ENCODE data around the gene TWNK.
A peak's percentile ranks its signal among the peaks of the same experiment; 100 is the strongest.
"Not testable (repeated sequence)": the region's sequence is repeated elsewhere in the genome, so short reads cannot be mapped to it uniquely, and the experiment has no call there.

Gene TWNK

DNA sequence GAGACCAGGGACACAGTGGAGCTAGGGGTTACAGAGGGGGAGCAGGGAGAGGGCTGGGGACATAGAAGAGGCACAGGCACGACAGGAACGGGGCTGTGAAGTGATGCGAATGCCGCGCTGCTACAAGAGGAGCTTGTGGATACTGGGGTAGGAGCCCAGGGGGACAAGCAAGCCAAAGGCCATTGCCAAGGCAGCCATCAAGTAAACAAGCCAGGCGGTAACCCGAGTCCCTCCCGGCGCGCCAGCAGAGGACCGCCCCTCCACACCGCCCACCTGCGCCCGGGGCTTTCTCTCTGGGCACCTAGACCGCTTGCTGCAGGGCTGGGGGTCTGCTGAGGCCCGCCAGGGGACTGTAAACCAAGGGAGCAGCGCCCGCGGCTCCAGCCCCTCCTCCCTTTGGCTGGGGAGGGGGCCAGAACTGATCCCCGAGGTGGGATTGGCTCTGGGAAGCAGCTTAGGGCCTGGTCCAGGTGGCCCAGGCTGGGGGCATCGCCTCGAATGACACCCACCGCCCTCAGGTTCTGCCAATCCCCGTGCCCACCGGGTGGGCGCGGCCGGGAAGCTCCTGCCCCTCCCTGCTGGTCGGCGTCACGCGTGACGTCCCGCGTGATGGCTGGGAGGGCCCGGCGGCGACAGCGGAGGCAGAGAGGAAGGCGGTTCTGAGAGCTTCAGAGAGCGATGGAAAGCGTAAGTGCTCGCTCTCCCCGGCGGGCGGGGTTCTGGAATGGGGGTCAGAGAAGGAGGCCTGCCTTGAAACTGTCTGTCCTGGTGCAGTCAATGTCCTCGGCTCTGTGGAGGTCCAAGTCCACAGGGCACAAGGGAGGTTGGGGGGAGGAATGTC lies 44.7 kb downstream of the TWNK start:
- DNase-seq: peak; percentile 2 to 55

DNA sequence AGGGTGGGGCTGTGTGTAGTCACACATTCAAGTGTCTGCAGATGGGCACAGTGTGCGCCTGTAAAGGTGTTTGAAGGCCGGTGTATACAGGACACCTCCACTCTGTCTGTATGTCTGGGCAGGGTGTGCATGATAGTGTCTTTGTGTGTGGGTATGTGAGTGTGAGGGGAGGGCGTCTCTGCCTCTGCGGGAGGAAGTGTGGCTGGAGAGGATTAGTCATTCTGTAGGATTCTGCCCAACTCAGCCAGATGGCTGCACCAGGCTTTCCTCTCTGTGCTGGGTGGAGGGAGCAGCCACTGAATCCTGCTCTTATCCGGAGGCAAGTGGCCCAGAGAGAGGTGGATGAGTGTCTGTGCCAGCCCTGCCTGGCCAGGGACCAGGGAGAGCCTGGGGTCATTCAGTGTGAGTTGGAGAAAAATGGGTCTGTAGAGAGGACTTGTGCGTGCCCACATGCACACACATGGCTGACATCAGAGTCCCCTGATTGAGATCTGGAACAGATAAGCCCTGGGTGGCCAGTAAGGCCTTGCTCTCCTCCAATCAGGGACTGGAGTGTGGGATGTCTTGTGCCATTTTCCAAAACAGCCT lies 45.4 kb downstream of the TWNK start:
- peak; percentile 42 to 72 for DNase-seq

DNA sequence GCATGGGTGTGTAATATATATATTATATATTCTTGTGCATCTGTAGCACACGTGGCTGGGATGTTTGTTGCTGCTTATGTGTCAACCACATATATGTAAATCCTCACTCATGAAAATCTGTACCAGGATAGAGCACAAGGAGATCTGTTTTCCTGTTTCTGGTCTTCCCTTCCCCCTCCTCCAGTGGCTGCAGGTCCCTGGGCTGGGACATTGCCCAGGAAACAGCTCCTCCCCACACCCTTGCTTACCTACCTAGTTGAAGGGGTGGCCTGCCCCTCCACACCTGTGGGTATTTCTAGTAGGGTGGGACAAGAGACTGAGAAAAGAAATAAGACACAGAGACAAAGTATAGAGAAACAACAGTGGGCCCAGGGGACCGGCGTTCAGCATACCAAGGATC lies 45.9 kb downstream of the TWNK start:
- DNase-seq: no peak

DNA sequence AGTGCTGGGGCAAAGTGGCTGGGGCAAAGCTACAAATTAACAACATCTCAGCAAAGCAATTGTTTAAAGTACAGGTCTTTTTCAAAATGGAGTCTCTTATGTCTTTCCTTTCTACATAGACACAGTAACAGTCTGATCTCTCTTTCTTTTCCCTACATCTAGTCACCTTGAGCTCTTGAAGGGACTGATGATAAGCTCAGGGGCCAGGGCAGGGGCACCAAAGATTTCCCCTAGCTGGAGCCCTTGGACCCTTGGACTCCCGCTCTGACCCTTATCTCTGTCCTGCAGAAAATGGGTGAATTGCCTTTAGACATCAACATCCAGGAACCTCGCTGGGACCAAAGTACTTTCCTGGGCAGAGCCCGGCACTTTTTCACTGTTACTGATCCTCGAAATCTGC lies 47.1 kb downstream of the TWNK start:
- not testable (repeated sequence) for DNase-seq

DNA sequence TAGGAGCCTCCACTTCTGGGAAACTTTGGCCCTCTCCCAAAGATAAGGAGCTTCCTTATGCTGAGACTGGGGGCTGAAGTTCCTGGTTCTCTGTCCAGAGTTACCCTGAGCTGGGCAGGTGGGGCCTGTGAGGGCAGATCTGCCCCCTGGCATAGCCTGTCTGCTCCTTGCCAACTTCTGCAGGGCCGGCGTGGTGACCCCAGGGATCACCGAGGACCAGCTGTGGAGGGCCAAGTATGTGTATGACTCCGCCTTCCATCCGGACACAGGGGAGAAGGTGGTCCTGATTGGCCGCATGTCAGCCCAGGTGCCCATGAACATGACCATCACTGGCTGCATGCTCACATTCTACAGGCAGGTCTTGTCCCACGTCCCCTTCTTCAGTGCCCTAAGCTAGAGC lies 48.0 kb downstream of the TWNK start:
- no peak for DNase-seq

DNA sequence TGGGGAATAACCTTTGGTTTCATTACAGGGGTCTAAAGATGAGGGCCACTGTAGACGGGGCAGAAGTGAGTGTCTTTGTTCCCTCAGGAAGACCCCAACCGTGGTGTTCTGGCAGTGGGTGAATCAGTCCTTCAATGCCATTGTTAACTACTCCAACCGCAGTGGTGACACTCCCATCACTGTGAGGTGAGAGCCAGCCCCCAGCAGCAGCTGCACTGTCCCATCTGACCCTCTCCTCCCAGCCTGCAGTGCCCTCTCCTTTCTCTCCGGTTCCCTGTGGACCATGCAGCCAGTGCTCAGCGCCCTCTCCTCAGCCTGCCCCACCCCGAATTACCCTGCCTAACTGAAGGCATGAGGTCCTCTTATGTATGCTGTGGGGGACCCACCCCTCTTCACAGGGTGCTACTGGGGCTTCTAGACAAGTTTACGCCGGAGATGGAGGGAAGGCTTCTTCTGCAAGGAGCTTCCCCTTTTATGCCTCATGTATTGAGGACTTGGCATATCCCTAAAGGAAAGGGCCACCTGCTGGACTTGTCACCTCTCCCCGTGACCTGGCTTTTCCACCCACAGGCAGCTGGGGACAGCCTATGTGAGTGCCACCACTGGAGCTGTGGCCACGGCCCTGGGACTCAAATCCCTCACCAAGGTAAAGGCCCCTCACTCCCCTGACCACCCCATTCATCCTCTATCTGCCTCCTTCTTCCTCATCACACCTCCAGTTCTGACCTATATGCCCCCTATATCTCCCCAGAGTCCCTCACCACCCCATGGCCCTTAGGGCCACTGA lies 48.8 kb downstream of the TWNK start:
- DNase-seq: no peak

DNA sequence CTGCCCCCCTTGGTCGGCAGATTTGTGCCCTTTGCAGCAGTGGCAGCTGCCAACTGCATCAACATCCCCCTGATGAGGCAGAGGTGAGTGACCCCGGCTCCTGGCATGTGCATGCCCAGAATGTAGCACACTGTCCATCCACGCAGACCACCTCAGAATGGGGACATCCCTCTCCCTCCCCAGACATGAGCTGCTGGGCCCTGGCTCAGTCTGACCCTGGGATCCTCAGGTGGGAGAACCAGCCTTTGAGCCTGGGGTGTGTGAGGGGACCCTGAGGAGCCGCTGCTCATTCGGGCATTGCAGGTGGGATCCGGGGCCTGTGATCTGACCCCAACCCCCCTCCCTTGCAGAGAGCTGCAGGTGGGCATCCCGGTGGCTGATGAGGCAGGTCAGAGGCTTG lies 49.4 kb downstream of the TWNK start:
- DNase-seq: no peak

DNA sequence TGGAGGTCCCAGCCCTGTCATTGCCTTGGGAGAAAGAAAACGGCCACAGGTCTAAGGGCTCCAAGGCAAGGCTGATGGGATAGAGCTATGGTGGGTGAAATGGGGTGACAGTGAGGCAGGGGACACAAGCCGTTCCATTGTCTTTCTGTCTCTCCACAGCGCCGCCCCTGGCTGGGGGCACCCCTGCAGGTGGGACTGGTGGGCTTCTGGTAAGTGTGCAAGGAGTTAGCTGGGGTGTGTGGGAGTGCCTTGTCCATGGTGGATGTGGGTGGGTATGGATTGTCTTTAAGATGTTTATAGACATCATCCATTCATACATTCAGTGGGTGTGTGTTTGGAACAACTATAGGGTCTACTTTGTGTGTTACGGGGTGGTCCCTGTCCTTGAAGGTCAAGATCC lies 51.1 kb downstream of the TWNK start:
- DNase-seq: no peak

DNA sequence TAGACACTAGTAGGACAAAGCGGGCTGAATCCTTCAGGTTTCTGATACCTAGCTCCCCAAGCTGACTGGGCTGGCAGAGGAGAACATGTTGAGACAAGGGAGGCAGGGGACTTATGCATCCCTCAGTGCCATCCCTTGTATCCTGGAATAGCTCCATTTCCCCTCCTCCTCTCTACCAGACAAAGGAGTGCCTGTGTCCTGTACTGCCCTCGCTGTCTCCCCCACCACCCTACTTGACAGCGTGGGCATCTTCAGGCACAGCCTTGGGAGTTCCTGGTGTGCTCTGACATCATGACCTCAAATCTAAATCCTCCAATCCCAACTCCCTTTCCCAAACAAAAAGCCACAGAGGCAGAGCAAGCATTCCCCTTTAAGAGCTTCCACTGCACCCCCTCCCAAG lies 52.7 kb downstream of the TWNK start:
- no peak for DNase-seq

DNA sequence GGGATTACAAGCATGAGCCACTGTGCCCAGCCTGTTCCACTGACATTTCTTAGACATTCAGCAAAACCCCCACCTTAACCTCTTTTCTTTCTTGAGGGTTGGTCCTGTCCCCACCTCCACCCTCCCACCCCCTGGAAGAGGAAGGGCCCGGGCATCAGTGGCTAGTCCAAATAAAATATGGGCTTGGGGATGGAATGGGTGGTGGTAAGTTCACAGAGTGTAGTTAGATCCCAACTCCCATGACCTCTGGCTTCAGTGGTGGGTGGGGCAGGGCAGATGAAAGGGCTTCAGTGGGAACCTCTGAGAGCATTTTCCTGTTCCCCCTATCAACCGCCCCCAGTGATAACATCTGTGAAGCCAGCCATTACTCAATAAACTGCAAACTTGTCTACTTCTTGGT lies 53.5 kb downstream of the TWNK start:
- no peak for DNase-seq

DNA sequence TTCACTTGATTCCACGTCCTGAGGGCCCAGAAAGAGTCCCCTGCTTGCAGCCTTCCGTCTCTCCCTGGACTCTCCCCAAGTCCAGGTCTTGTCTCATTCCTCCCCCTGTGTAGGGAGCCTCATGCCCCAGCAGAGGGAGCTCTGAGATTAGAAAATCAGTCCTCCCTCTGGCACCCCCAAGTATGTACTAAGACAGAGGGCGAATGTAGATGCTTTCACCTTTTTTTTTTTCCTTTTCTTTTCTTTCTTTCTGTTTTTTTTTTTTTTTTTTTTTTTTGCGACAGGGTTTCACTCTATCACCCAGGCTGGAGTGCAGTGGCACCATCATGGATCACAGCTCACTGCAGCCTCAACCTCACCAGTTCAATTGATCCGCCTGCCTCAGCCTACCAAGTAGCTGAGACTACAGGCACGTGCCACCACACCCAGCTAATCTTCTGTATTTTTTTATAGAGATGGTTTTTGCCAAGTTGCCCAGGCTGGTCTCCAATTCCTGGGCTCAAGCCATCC lies 54.0 kb downstream of the TWNK start:
- peak; percentile 11 to 69 for DNase-seq

DNA sequence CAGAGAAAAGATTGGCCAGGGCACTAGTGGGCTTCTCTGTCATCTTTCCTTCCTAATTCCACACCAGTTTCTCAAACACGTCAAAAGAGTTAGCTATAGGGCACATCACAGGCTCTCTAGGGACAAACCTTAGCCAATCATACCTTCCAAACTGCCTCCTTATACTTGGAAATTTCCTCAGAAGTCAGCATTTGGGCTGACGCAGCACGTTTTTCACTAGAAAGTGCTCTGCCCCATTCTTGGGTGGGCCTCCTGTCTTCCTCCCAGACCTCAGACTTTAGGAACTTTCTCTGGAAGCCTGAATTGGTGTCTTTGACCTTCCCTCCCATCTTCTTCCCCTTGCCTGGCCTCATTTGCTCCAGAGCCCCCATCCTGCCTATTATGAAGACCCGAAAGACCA lies 54.8 kb downstream of the TWNK start:
- DNase-seq: no peak

DNA sequence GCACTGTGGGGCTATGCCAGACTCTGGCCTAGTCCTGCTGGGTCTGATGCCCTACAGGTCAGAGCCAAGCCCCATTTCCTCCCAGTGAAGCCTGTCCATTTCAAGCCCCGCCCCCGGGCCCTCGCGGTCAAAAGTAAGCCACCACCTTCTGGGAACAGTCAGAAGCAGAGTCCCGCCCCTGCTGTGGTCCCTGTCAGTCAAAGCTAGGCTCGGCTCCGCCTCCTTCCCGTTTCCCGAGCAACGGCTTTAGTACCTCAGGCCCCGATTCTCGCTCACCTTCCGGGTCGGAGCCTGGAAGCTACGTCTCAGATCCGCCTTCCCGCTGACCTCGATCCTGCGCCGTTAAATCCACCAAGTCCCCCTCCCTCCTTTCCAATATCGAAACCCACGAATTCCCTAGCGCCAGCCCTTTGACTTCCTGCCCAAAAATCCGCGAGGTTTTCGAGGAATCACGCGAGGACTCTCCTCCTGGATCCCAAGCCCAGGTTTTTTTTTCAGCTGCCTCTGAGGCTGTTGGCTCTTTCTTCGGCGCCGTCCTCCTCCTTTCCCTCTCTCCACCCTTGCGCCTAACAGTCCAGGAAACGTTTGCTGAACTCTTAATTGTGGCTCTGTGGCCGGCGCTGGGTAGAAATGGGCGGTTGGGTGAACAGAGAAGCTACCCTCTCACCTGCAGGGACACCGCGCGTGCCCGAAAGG lies 55.5 kb downstream of the TWNK start:
- peak; percentile 50 to 88 for DNase-seq

DNA sequence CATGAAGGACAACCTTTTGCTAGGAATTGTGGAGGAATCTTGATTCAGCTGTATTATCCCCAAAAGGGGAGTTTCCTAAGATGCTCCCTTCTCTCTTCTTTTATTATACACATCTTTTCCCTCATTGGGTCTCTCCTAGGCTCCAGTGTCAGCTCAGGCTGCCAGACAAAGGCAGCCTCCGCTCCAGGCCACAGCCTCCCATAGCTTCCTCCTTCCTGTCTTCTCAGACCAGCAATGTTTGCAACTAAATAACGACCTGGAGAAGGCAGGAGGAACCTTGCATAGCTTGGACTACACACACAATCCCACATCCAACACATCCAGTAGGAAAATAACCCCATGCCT lies 56.0 kb downstream of the TWNK start:
- no peak for DNase-seq
